WTC11 (cell line): ENCODE measurements around the gene TMEM131L.

Experiments used
- ESRRA ChIP-seq: sonication (generic); formaldehyde crosslinking; IDR thresholded peaks from 2 replicates; pipeline ENCODE4 v1.8.1; 2022; ENCODE audit warnings: mild to moderate bottlenecking, missing genetic modification reagents, borderline replicate concordance
- GABPB1 ChIP-seq: sonication (generic); formaldehyde crosslinking; IDR thresholded peaks from 2 replicates; pipeline ENCODE4 v1.8.1; 2023; ENCODE audit warnings: mild to moderate bottlenecking, missing genetic modification reagents
- SP1 ChIP-seq: sonication (generic); formaldehyde crosslinking; conservative IDR thresholded peaks from 2 replicates; pipeline ENCODE4 v1.8.1; 2022; ENCODE audit warnings: missing genetic modification reagents
- TF ChIP-seq, protein P1 (sequence below): fragments of 200-600 bp; IDR thresholded peaks from 2 replicates; pipeline ENCODE4 v1.8.0; 2022; ENCODE audit warnings: antibody characterized with exemption

- TF ChIP-seq, protein P1, sequence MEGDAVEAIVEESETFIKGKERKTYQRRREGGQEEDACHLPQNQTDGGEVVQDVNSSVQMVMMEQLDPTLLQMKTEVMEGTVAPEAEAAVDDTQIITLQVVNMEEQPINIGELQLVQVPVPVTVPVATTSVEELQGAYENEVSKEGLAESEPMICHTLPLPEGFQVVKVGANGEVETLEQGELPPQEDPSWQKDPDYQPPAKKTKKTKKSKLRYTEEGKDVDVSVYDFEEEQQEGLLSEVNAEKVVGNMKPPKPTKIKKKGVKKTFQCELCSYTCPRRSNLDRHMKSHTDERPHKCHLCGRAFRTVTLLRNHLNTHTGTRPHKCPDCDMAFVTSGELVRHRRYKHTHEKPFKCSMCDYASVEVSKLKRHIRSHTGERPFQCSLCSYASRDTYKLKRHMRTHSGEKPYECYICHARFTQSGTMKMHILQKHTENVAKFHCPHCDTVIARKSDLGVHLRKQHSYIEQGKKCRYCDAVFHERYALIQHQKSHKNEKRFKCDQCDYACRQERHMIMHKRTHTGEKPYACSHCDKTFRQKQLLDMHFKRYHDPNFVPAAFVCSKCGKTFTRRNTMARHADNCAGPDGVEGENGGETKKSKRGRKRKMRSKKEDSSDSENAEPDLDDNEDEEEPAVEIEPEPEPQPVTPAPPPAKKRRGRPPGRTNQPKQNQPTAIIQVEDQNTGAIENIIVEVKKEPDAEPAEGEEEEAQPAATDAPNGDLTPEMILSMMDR: no peak
- no peak for TF ChIP-seq ESRRA (CRISPR knock-in tag)
- TF ChIP-seq GABPB1 (CRISPR knock-in tag): no peak
- no peak for TF ChIP-seq SP1
Observed at GRCh38 chr4:153661908-153662307, 195.7 kb downstream of the TMEM131L start.
